Osteoblast (primary cell): ENCODE results near the gene MASP1. TPM values are rescaled to one million over a fixed set of nuclear protein-coding genes. Genes with fewer than 3 reads are reported as not detected.
A peak's percentile ranks its signal among the peaks of the same experiment; 100 is the strongest.

ENCODE experiments used
- DNase-seq: peaks from one replicate; pipeline ENCODE4 v3.0.0; 2011; ENCODE audit warnings: low spot score, mixed read lengths; ENCODE audit not compliant: insufficient read length; ENCODE audit errors: missing footprints
- H2AFZ ChIP-seq: 2 replicates; pipeline ENCODE4 v1.6.0; 2011; ENCODE audit warnings: mild to moderate bottlenecking, low read length
- H3K27ac ChIP-seq: 2 replicates; pipeline ENCODE4 v1.5.1; 2011; ENCODE audit warnings: mild to moderate bottlenecking, low read depth, low read length, moderate library complexity
- H3K27me3 ChIP-seq: 2 replicates; pipeline ENCODE4 v1.6.0; 2012; ENCODE audit warnings: mild to moderate bottlenecking, control low read depth, inconsistent platforms, low read length, moderate library complexity; ENCODE audit not compliant: insufficient read depth
- H3K36me3 ChIP-seq: 2 replicates; pipeline ENCODE4 v1.5.1; 2011; ENCODE audit warnings: mild to moderate bottlenecking, low read length, control low read depth, moderate library complexity; ENCODE audit not compliant: insufficient read depth
- H3K4me1 ChIP-seq: 2 replicates; pipeline ENCODE4 v1.5.1; 2011; ENCODE audit warnings: mild to moderate bottlenecking, low read length, control low read depth, moderate library complexity; ENCODE audit not compliant: insufficient read depth
- H3K4me2 ChIP-seq: 2 replicates; pipeline ENCODE4 v1.6.0; 2011; ENCODE audit warnings: mild to moderate bottlenecking, low read length; ENCODE audit not compliant: insufficient read depth
- H3K4me3 ChIP-seq: fragments of 200-600 bp; sonication (generic); 3 replicates; pipeline ENCODE4 v1.5.1; 2012; ENCODE audit warnings: mild to moderate bottlenecking, low read length, inconsistent platforms; ENCODE audit not compliant: insufficient read depth
- H3K79me2 ChIP-seq: 2 replicates; pipeline ENCODE4 v1.6.0; 2012; ENCODE audit warnings: mild to moderate bottlenecking, low read length, control low read depth, inconsistent platforms; ENCODE audit not compliant: insufficient read depth
- H3K9me3 ChIP-seq: 2 replicates; pipeline ENCODE4 v1.5.1; 2011; ENCODE audit warnings: low read depth, low read length, control low read depth
- H4K20me1 ChIP-seq: 2 replicates; pipeline ENCODE4 v1.6.0; 2012; ENCODE audit warnings: mild to moderate bottlenecking, low read length, control low read depth; ENCODE audit not compliant: insufficient read depth
- total RNA-seq: library from RNA; depleted of rRNA; stranded (reverse); fragments of >200 nt; gene quantifications from 2 replicates; pipeline ENCODE4 v1.2.3, GENCODE V29; 2012
- TF ChIP-seq, protein P1 (sequence below): IDR thresholded peaks from 2 replicates; pipeline ENCODE4 v1.5.1; 2011; ENCODE audit warnings: mild to moderate bottlenecking, low read depth, low read length, moderate library complexity; ENCODE audit errors: extremely low read depth

The MASP1 gene
- total RNA-seq, 1 donor: 1.4 TPM

GRCh38 chr3:187237741-187238140, 53.8 kb downstream of the MASP1 start:
- H3K27ac ChIP-seq: no peak overlapping the region
- no peaks in the 10 kb centered on the region for H3K36me3 ChIP-seq
- TF ChIP-seq, protein P1, sequence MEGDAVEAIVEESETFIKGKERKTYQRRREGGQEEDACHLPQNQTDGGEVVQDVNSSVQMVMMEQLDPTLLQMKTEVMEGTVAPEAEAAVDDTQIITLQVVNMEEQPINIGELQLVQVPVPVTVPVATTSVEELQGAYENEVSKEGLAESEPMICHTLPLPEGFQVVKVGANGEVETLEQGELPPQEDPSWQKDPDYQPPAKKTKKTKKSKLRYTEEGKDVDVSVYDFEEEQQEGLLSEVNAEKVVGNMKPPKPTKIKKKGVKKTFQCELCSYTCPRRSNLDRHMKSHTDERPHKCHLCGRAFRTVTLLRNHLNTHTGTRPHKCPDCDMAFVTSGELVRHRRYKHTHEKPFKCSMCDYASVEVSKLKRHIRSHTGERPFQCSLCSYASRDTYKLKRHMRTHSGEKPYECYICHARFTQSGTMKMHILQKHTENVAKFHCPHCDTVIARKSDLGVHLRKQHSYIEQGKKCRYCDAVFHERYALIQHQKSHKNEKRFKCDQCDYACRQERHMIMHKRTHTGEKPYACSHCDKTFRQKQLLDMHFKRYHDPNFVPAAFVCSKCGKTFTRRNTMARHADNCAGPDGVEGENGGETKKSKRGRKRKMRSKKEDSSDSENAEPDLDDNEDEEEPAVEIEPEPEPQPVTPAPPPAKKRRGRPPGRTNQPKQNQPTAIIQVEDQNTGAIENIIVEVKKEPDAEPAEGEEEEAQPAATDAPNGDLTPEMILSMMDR: no peak
- no peak for DNase-seq
- H3K4me2 ChIP-seq: no peak overlapping the region
- no peak overlapping the region for H3K4me3 ChIP-seq
- no peaks in the 10 kb centered on the region for H3K4me1 ChIP-seq
- no peaks in the 10 kb centered on the region for H3K9me3 ChIP-seq
- H4K20me1 ChIP-seq: no peaks in the 10 kb centered on the region
- H2AFZ ChIP-seq: no peak overlapping the region
- H3K27me3 ChIP-seq: no peaks in the 10 kb centered on the region
- H3K79me2 ChIP-seq: no peaks in the 10 kb centered on the region

DNA sequence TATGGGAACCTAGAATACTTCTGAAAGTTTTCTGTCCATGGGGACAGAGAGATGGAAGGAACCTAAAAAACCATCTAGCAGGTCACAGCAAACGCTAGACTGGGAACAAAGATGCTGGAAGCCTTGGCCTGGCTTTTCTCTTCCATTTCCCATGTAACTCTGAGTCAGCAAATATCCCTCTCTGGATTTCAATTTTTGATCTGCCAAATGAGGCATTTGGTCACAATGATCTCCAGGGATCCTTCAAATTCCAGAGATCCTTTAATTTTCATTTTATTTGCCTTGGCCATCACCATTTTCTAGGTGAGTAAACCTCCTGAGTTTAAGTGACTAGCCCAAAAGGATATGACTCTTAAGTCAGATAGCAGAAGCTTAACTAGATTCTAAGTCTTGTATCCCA, 54.6 kb downstream of the MASP1 start:
- H3K36me3 ChIP-seq: no peaks in the 10 kb centered on the region
- TF ChIP-seq, protein P1: no peak
- peak; percentile 73 for DNase-seq

DNA sequence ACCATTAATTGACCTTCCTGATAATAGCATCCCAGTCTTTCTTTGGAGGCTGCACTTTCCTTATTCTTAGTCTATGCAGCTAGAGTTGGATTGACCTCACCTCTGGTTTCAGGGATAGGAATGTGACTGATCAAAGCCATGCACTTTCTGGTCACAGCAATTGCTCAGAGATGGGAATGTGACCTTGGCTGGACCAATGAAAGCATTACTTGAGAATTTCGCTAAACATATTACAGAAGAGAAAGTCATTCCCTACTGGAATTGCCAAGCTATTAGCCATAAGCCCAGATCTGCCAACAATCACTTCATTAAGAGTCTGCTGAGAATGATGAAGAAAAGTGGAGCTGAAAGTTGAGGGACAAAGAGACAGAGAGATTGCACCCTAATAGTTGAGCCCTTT, 61.5 kb downstream of the MASP1 start:
- no peaks in the 10 kb centered on the region for H3K79me2 ChIP-seq
- H2AFZ ChIP-seq: no peak overlapping the region
- no peaks in the 10 kb centered on the region for H3K36me3 ChIP-seq
- H3K9me3 ChIP-seq: no peaks in the 10 kb centered on the region
- H3K4me3 ChIP-seq: no peak overlapping the region
- no peak for DNase-seq
- no peak overlapping the region for H3K4me2 ChIP-seq
- H4K20me1 ChIP-seq: no peaks in the 10 kb centered on the region
- peaks cover 15% of the 10 kb centered on the region for H3K4me1 ChIP-seq
- H3K27me3 ChIP-seq: no peaks in the 10 kb centered on the region
- H3K27ac ChIP-seq: no peak overlapping the region
- TF ChIP-seq, protein P1: no peak

More for the DNA sequence above, 54.6 kb downstream of the MASP1 start:
- no peaks in the 10 kb centered on the region for H3K4me1 ChIP-seq
- H3K9me3 ChIP-seq: no peaks in the 10 kb centered on the region
- H3K4me3 ChIP-seq: no peak overlapping the region
- H4K20me1 ChIP-seq: no peaks in the 10 kb centered on the region
- H3K27ac ChIP-seq: no peak overlapping the region
- no peak overlapping the region for H3K4me2 ChIP-seq
- no peaks in the 10 kb centered on the region for H3K79me2 ChIP-seq
- no peak overlapping the region for H2AFZ ChIP-seq
- H3K27me3 ChIP-seq: no peaks in the 10 kb centered on the region

DNA sequence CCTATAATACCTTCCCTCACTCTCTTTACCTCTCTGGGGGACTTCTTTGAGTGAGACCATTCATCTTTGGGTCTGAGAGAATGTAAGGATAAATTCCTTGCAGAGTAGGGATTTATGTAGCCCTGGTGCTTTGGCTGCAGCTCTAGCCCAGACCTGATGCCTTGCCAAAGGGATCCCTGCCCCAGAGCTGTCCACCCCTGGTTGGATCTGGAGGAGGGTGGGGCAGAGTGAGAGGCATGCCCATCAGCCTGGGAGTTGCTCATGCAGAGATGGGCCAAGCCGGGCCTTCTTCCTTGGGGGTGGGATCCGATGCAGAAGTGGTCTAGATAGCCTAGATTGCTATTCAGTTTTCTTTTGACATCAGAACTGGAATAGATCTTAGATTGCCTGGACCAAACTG, 62.8 kb downstream of the MASP1 start:
- TF ChIP-seq, protein P1: no peak
- Histone ChIP-seq H3K9me3 (no peaks in the 10 kb centered on the region), H3K4me1 (peaks cover 18% of the 10 kb centered on the region), H4K20me1 (no peaks in the 10 kb centered on the region), H3K36me3 (no peaks in the 10 kb centered on the region), H3K4me2 (no peak overlapping the region), H3K79me2 (no peaks in the 10 kb centered on the region), H3K27me3 (no peaks in the 10 kb centered on the region), H2AFZ (peak overlapping the region; percentile 6), H3K4me3 (no peak overlapping the region), H3K27ac (no peak overlapping the region)
- DNase-seq: no peak
